GM18907 (cell line): Measurements from ENCODE around the gene TNFAIP8L2.
"Not testable (repeated sequence)": the region's sequence is repeated elsewhere in the genome, so short reads cannot be mapped to it uniquely, and the experiment has no call there.

Experiments used
- ATAC-seq: cut with Tn5 transposase; IDR thresholded peaks from one replicate; pipeline ENCODE4 v1.9.1; 2021; ENCODE audit warnings: mild to moderate bottlenecking, moderate library complexity; ENCODE audit not compliant: unreplicated experiment

Gene TNFAIP8L2

DNA sequence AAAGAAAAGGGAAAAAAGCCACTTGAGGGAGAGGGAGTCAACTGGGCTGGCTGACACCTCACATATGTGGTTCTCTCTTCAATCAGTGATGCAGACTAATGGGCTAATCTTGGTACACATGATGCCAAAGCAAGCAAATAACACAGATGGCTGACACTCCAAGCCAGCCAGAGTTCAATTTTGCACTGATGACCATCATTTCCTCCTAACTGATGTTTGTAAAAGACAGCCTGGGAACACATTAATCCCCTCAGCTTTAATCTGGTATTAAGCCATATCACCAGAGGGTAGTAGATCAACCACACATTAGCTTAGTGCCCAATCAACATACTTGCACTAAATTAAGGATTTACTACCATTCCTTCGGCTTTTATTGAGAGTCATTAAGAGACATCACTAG is 30.8 kb downstream of the TNFAIP8L2 start:
- no peak for ATAC-seq

DNA sequence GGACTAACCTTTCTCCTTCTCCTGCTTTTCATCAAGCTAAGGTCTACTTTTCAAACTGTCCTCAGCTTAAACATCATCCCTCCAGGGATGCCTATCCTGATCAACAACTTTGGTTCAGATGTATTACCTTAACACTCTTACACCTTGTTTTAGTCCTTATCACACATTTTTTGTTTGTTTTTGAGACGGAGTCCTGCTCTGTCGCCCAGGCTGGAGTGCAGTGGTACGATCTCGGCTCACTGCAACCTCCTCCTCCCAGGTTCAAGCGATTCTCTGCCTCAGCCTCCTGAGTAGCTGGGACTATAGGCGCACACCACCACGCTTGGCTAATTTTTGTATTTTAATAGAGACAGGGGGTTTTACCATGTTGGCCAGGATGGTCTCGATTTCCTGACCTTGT is 32.2 kb downstream of the TNFAIP8L2 start:
- not testable (repeated sequence) for ATAC-seq

DNA sequence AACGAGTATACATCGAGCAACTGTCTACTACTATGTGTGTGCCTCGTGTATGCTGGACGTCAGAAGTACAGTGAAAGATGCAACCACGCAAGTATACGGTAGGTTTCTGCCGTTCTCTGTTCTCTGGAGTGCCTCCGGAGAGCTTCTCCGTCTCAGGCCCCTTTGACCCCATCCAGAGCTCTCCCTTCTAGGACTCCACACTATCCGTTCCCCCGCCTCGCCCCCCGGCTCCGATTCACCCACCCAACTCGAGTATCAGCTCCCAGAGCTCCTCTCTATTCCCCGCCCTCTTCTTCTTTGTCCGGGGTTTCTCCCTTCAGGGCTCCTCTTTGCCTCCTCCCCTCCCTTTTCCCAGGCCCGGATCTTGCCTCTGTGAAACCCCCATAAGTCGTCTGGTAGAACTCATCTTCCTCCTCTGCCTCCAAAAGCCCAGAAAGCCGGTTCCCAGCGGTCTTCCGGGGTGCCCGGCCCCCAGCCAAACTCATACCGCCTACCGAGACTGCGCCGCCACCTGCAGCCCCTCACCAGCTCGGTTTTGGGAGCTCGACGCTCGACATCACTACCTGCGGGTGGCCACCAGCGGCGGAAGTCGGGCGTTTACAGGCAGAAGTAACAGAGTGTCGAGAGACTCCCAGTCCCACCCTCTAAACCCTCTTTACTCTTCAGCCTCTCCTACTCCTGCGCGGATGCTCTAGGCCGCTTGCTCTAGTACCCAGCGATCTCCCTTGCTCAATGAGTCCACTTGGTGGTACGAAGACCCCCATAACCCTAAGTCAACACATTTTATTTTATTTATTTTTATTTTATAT is 33.4 kb downstream of the TNFAIP8L2 start, which contains the start of gene VPS72:
VPS72 (minus strand) TSS at position 561 of the 809 bp plus-strand sequence; CDS start at position 485, 76 bp downstream.
- ATAC-seq, result peak; percentile 86

DNA sequence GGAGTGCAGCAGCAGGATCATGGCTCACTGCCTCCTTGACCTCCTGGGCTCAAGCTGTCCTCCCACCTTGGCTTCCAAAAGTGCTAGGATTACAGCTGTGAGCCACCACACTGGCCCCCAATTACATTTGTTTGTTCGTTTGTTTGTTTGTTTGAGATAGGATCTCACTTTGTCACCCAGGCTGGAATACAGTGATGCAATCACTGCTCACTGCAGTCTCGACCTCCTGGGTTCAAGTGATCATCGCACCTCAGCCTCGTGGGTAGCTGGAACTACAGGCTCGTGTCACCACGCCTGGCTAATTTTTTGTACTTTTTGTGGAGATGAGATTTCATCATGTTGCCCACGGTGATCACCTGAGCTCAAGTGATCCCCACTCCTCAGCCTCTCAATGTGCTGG is 35.6 kb downstream of the TNFAIP8L2 start:
- no peak for ATAC-seq

DNA sequence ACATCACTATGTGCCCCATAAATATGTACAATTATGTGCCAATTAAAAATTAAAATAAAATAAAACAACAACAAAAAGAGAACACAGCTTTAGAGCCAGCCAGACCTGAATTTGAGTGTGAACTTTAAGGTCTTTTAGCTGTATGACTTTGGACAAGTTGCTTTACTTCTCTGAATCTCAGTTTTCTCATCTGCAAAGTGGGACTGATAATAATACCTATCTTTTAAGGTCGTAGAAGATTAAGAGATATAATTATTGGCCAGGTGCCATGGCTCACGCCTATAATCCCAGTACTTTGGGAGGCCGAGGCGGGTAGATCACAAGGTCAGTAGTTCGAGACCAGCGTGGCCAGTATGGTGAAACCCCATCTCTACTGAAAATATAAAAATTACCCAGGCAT is 36.9 kb downstream of the TNFAIP8L2 start:
- ATAC-seq, result no peak

DNA sequence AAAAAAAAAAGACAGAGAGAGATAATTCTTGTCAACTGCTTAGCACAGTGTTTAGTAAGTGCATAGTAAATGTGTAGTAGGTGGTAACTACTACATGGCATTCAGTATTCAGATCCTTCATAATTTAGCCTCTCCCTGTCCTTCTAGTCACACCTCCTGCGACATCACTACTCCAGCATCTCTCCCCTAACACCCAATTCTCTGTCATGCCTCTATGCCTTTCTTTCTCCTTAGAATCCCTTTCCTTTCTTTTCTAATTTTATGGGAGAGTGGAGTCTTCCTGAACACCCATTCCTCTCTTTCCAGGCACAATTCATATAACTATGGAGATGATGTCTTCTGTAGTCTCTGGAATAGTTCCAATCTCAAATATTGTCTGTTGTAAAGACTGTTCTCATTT is 37.4 kb downstream of the TNFAIP8L2 start:
- ATAC-seq, result no peak

DNA sequence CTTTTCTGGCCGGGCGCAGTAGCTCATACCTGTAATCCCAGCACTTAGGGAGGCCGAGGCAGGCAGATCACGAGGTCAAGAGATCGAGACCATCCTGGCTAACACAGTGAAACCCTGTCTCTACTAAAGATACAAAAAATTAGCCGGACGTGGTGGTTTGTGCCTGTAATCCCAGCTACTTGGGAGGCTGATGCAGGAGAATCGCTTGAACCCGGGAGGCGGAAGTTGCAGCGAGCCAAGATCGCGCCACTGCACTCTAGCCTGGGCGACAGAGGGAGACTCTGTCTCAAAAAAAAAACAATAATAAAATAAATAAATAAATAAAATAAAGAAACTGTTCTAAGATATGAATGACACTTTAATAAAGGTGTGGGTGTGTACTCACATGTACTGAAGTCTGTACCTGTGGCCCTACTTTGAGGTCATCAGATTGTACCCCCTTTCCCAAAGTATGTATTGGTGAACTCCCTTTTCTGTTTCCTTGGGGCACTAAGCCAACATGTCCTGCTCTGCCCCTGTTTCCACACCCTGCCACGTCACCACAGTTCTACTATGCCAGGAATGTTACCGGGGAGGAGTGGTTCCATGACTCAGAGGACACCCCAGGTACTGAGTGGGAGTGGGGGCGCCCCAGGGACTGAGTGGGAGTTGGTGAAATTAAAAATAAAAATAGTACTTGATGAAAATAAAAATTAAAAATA is 38.6 kb downstream of the TNFAIP8L2 start:
- not testable (repeated sequence) for ATAC-seq

DNA sequence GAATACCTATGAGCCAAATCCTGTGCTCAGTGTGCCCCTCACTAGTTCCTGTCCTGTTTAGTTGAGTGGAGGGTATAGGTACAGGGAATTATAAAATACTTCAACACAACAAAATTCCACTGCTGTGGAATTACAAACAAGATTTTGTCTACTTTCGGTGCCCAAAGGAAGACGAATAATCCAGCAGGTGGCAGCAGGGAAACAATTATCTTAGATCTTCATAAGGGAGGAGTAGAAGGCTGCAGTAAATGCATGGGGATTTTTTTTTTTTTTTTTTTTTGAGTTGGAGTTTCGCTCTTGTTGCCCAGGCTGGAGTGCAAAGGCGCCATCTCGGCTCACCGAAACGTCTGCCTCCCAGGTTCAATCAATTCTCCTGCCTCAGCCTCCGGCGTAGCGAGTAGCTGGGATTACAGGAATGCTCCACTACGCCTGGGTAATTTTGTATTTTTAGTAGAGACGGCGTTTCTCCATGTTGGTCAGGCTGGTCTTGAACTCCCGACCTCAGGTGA is 39.9 kb downstream of the TNFAIP8L2 start:
- no peak for ATAC-seq

DNA sequence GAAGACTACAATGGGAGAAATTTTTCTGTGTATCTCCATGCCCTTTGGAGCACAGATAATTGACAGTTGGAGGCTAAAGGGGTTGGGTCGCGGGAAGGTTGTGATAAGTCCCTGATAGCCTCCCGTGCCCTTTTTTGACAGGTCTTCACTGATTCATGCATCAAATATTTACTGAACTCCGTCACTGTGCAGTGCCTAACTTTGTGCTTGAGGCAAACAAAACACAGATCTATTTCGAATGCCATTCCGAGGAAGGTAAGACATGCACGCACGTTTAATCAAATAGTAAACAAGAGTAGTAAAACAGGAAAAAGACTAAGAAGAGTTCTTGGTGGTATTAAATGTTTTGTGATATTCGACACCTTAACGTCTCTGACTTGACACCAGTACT is 41.4 kb downstream of the TNFAIP8L2 start:
- no peak for ATAC-seq

DNA sequence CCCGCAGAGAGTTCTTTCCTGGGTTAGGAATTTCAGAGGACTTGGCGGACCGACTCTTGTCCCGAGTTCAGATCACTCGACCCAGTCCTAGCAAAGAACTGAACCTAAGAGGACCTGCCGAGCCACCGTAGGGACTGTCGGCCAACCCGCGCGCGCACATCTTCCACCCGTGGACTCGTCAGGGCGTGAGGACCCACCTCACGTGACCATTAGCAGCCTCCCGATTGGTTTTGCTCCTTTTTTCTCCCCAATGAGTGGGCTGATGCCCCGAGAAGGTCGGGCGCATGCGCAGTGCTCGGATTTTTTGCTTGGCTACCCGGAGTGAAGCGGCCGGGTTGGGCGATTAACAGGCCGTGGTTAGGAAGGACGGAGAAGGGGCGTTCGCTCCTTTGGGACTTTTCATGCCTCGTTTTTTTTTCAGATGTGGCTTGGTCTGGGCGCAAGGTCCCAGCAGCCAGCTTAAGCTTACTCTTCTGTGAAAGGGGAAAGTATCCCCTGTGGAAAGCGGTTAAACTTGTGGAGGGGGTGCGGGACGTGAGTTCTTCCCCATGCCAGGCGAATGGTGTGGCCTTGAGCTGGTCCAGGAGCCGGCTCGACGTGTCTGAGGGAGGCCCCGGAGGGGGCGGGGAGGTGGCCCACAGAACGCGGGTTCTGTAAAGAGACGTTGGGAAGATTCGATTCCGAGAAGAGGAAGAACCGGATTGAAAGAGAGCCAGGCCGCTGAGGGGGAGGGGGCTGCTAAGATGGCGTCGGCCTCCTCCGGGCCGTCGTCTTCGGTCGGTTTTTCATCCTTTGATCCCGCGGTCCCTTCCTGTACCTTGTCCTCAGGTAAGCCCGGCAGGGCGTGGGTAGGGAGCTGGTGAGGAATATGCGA is 42.0 kb downstream of the TNFAIP8L2 start, which contains the start of gene PIP5K1A:
PIP5K1A (plus strand) TSS at position 299 of the 874 bp plus-strand sequence; CDS start at position 744, 445 bp downstream.
- ATAC-seq, result peak; percentile 83

DNA sequence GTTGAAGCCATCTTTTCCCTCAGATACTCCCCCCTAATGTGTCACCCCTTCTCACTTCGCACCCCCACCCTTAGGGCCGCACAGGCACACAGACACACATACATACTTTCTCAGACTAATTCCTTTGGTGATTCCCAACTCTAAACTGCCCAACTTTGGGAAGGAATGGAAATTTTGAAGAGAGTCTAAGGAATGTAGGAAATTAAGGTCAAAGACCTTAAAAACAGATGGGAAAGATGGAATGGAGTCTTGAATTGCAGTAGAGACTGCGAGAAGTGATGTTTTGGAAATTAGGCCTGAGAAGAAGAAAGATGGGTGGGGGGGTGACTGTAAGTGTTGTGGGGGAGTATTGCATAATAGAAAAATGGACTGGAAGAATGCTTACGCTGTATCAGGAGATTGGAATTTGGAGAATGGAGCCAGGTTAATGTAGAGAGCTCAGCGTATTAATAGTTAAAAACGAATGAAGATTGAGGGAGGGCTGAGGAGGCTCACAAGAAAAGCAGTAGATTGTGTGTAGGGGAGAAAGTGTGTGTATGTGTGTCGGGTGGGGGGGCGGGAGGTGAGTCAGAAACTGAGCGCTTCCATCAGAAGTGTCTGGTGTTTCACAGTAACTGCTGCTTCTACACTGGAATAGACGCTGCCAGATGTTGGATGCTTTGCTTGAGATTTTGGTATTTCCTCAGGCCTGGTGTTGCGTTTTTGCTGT is 43.6 kb downstream of the TNFAIP8L2 start:
- no peak for ATAC-seq

DNA sequence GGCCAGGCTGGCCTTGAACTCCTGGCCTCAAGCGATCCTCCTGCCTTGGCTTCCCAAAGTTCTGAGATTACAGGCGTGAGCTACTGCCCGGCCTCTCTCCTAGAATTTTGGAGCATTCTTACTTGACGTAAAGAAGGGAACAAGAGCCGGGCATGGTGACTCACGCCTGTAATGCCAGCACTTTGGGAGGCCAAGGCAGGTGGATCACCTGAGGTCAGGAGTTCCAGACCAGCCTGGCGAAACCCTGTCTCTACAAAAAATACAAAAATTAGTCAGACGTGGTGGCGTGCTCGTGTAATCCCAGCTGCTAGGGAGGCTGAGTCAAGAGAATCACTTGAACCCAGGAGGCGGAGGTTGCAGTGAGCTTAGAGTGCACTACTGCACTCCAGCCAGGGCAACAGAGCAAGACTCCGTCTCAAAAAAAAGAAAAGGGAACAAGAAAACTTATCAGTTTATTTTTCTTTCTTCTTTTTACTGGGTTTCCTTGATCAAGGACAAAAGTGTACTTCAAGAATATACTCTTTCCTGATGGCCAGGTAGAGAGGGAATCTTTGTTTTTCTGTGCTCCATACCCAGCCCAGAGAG is 49.0 kb downstream of the TNFAIP8L2 start:
- not testable (repeated sequence) for ATAC-seq
